Measurements from ENCODE around the gene LYRM4.

The LYRM4 gene

DNA sequence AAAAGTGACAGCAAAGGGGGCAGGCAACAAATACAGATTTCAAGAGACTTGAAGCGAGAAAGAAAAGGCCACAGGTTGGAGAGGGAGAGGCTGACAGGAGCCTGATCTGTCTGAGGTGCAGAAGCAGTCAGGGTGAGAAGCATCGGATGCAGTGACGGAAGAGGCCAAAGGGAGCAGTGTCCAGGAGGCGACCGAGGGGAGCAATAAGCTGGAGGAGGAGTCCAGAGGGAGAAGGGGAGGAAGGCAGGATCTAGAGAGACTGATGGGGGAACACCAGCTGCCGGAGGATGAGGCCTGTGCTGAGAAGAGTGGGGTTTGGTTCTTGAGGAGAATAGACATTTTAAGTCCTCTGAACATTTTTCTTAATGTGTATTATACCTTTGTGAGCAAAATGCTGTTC lies 24.3 kb upstream of the LYRM4 start:
- Histone ChIP-seq H3K4me1 (peaks cover 9% of the 10 kb centered on the region), H3K4me2 (ENCODE audit: low read length) (no peak overlapping the region), H2AFZ (no peak overlapping the region), H3K27me3 (ENCODE audit: control insufficient read depth, insufficient read depth, low read length) (no peaks in the 10 kb centered on the region), H3K36me3 (ENCODE audit: control insufficient read depth, insufficient read depth, low read length) (no peaks in the 10 kb centered on the region), H3K79me2 (peaks cover 27% of the 10 kb centered on the region), H3K27ac (no peak overlapping the region), H3K9ac (no peak overlapping the region), H3K9me3 (ENCODE audit: control insufficient read depth, low read length) (no peaks in the 10 kb centered on the region), H3K4me3 (ENCODE audit: low read depth, low read length) (no peak overlapping the region)
- no peak for TF ChIP-seq CTCF (IDR thresholded peaks at IDR 0.05)

GRCh38 chr6:5282191-5282623 lies 21.5 kb upstream of the LYRM4 start:
- H2AFZ ChIP-seq = no peak overlapping the region
- H3K9ac ChIP-seq = no peak overlapping the region
- no peak overlapping the region for H3K4me3 ChIP-seq (ENCODE audit: low read depth, low read length)
- TF ChIP-seq CTCF (IDR thresholded peaks at IDR 0.05) = no peak
- H3K27ac ChIP-seq = no peak overlapping the region
- H3K9me3 ChIP-seq (ENCODE audit: control insufficient read depth, low read length) = no peaks in the 10 kb centered on the region
- H3K27me3 ChIP-seq (ENCODE audit: control insufficient read depth, insufficient read depth, low read length) = no peaks in the 10 kb centered on the region
- H3K79me2 ChIP-seq = peaks cover 44% of the 10 kb centered on the region
- H3K4me2 ChIP-seq (ENCODE audit: low read length) = no peak overlapping the region
- H3K4me1 ChIP-seq = peaks cover 9% of the 10 kb centered on the region
- no peaks in the 10 kb centered on the region for H3K36me3 ChIP-seq (ENCODE audit: control insufficient read depth, insufficient read depth, low read length)

- Histone ChIP-seq H3K4me3 (ENCODE audit: low read depth, low read length) (no peak overlapping the region), H3K4me2 (ENCODE audit: low read length) (no peak overlapping the region), H3K27me3 (ENCODE audit: control insufficient read depth, insufficient read depth, low read length) (no peaks in the 10 kb centered on the region), H3K9ac (no peak overlapping the region), H3K79me2 (peaks cover 48% of the 10 kb centered on the region), H3K4me1 (peaks cover 9% of the 10 kb centered on the region), H3K9me3 (ENCODE audit: control insufficient read depth, low read length) (no peaks in the 10 kb centered on the region), H3K27ac (no peak overlapping the region), H3K36me3 (ENCODE audit: control insufficient read depth, insufficient read depth, low read length) (no peaks in the 10 kb centered on the region), H2AFZ (no peak overlapping the region)
- TF ChIP-seq CTCF (IDR thresholded peaks at IDR 0.05) = no peak
These were observed 20.2 kb upstream of the LYRM4 start for GRCh38 chr6:5280920-5281319.

- no peaks in the 10 kb centered on the region for H3K36me3 ChIP-seq (ENCODE audit: control insufficient read depth, insufficient read depth, low read length)
- peaks cover 2% of the 10 kb centered on the region for H3K4me1 ChIP-seq
- H2AFZ ChIP-seq = no peak overlapping the region
- no peak for TF ChIP-seq CTCF (IDR thresholded peaks at IDR 0.05)
- no peak overlapping the region for H3K4me3 ChIP-seq (ENCODE audit: low read depth, low read length)
- H3K9me3 ChIP-seq (ENCODE audit: control insufficient read depth, low read length) = no peaks in the 10 kb centered on the region
- no peak overlapping the region for H3K27ac ChIP-seq
- no peak overlapping the region for H3K9ac ChIP-seq
- H3K4me2 ChIP-seq (ENCODE audit: low read length) = no peak overlapping the region
- H3K27me3 ChIP-seq (ENCODE audit: control insufficient read depth, insufficient read depth, low read length) = no peaks in the 10 kb centered on the region
- peaks cover 41% of the 10 kb centered on the region for H3K79me2 ChIP-seq
These were observed 19.2 kb upstream of the LYRM4 start for GRCh38 chr6:5279891-5280338.

DNA sequence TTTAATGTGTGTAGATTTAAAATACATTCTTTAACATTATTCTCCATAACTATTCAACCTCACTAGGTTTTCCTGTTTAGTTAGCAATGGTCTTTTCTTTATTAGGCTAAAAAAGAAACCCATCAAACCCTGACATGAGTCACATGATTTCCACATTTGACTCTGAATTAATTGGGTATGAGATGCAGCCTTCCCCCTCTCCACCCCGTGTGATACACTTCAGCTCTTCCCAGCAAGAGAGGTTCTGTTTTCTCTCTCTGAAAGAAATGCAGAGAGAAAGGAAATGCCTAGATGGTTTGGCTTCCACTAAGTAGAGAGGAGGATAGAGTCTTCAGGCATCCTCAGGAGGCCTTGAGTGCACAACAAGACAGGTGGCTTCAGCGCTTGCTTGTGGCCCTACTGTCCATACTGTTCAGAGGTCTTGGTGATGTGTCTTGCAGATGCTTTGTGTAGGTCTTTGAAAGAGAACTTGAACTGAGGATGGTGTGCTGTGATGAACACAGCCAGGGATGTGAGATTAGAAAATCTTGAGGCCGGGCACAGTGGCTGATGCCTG lies 17.9 kb upstream of the LYRM4 start:
- Histone ChIP-seq H3K79me2 (peaks cover 35% of the 10 kb centered on the region), H3K9me3 (ENCODE audit: control insufficient read depth, low read length) (no peaks in the 10 kb centered on the region), H3K27ac (no peak overlapping the region), H3K27me3 (ENCODE audit: control insufficient read depth, insufficient read depth, low read length) (no peaks in the 10 kb centered on the region), H2AFZ (no peak overlapping the region), H3K4me3 (ENCODE audit: low read depth, low read length) (no peak overlapping the region), H3K36me3 (ENCODE audit: control insufficient read depth, insufficient read depth, low read length) (no peaks in the 10 kb centered on the region), H3K9ac (no peak overlapping the region), H3K4me1 (no peaks in the 10 kb centered on the region), H3K4me2 (ENCODE audit: low read length) (no peak overlapping the region)
- TF ChIP-seq CTCF (IDR thresholded peaks at IDR 0.05) = no peak
